Central memory CD8-positive, alpha-beta T cell (primary cell): ENCODE data around the gene CBL.

Experiments used
- ATAC-seq: fragments of 150-1000 bp; cut with Tn5 transposase; replicated peaks from 2 replicates; pipeline ENCODE4 v1.10.0; 2022; ENCODE audit warnings: mild to moderate bottlenecking, moderate FRiP score, moderate number of reproducible peaks; ENCODE audit not compliant: poor library complexity, severe bottlenecking; ENCODE audit errors: extremely low read depth
- DNase-seq, 2 donors: peaks; one replicate each; pipeline ENCODE4 v3.0.0; 2021; ENCODE audit warnings: low spot score in 2 of 2
- H3K27ac Mint-ChIP-seq: one replicate; pipeline ENCODE4 v1.8.0; 2022; ENCODE audit warnings: low read depth, mild to moderate bottlenecking, moderate library complexity, mixed read lengths
- H3K27me3 Mint-ChIP-seq: one replicate; pipeline ENCODE4 v1.8.0; 2022; ENCODE audit warnings: mixed read lengths
- H3K36me3 Mint-ChIP-seq: one replicate; pipeline ENCODE4 v1.8.0; 2022; ENCODE audit warnings: mild to moderate bottlenecking, moderate library complexity, mixed read lengths; ENCODE audit not compliant: insufficient read depth
- H3K4me1 Mint-ChIP-seq: one replicate; pipeline ENCODE4 v1.8.0; 2022; ENCODE audit warnings: mixed read lengths
- H3K4me3 Mint-ChIP-seq: one replicate; pipeline ENCODE4 v1.8.0; 2022; ENCODE audit warnings: mild to moderate bottlenecking, moderate library complexity, mixed read lengths
- H3K9me3 Mint-ChIP-seq: one replicate; pipeline ENCODE4 v1.8.0; 2022; ENCODE audit warnings: mixed read lengths

The CBL gene

DNA sequence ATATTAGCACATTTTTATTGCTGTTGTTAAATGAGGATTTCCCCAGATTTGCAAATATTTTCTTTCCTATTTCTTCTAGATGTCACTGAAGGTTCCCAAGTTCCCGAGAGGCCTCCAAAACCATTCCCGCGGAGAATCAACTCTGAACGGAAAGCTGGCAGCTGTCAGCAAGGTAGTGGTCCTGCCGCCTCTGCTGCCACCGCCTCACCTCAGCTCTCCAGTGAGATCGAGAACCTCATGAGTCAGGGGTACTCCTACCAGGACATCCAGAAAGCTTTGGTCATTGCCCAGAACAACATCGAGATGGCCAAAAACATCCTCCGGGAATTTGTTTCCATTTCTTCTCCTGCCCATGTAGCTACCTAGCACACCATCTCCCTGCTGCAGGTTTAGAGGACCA, 93.3 kb downstream of the CBL start:
- Mint-ChIP-seq H3K4me3 (no peak overlapping the region), H3K36me3 (peaks cover 38% of the 10 kb centered on the region), H3K9me3 (no peaks in the 10 kb centered on the region), H3K4me1 (no peaks in the 10 kb centered on the region), H3K27me3 (no peaks in the 10 kb centered on the region), H3K27ac (no peak overlapping the region)
- DNase-seq (no peak), ATAC-seq (no peak)

DNA sequence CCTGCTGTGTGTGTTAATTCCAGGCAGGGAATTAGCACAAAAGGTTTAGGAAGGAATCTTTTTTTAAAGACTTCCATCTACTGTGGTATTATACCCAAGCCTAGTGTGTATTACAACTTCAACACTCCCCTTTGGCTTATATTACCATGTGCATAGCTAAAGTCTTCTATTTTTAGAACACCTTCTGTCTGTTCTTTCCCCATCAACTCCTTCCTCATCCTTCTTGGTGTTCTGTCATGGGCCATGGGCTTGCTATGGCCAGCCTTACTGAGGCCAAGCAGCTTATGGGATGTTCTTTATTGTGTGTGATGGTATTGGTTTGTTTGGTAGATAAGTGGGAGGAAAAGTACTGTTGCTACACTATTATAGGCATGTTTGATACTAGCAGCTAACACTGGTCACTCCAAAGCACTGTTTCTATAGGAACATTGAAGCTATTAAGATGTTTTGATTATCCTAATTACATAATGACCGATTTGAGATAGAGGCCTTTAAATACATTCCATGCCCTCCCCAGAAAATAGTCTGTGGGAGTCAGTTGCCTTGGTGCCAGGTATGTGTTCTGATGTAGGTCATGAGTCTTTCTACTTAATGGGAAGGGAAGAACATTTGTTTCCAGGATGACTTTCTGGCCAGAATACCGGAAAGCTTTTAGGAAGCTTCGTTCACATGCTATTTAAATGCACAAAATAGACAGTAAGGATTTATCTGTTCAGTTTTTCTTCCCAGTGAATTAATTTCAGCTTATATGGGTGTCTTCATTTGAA, 94.2 kb downstream of the CBL start:
- H3K4me3 Mint-ChIP-seq: no peak overlapping the region
- no peaks in the 10 kb centered on the region for H3K4me1 Mint-ChIP-seq
- H3K27me3 Mint-ChIP-seq: no peaks in the 10 kb centered on the region
- H3K27ac Mint-ChIP-seq: no peak overlapping the region
- H3K9me3 Mint-ChIP-seq: no peaks in the 10 kb centered on the region
- ATAC-seq: no peak
- H3K36me3 Mint-ChIP-seq: peaks cover 38% of the 10 kb centered on the region
- no peak for DNase-seq

DNA sequence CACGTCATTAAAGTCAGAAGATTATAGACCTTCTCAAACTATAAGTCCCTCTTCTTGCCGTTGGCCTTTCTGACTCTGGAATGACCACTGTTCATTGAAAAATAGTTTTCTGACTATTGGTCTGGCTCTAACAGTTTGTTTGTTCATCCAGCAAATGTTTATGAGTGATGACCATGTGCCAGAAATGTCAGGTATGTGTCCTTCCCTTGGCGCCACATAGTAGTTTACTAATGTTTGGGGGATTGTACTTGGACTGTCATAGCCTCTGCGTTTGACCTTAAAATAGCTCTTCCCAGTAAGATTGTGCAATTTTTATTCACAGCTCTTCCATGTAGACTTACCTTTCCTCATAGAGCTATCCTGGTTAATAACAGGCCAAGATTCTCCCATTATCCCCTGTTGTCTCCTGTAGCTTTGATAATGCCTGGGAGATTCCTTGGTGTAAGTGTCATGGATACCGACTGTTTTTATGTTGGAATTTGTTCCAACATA, 97.1 kb downstream of the CBL start:
- no peak for ATAC-seq
- no peak overlapping the region for H3K27ac Mint-ChIP-seq
- no peaks in the 10 kb centered on the region for H3K27me3 Mint-ChIP-seq
- peaks cover 32% of the 10 kb centered on the region for H3K36me3 Mint-ChIP-seq
- no peaks in the 10 kb centered on the region for H3K9me3 Mint-ChIP-seq
- no peak for DNase-seq
- H3K4me3 Mint-ChIP-seq: no peak overlapping the region
- H3K4me1 Mint-ChIP-seq: no peaks in the 10 kb centered on the region

DNA sequence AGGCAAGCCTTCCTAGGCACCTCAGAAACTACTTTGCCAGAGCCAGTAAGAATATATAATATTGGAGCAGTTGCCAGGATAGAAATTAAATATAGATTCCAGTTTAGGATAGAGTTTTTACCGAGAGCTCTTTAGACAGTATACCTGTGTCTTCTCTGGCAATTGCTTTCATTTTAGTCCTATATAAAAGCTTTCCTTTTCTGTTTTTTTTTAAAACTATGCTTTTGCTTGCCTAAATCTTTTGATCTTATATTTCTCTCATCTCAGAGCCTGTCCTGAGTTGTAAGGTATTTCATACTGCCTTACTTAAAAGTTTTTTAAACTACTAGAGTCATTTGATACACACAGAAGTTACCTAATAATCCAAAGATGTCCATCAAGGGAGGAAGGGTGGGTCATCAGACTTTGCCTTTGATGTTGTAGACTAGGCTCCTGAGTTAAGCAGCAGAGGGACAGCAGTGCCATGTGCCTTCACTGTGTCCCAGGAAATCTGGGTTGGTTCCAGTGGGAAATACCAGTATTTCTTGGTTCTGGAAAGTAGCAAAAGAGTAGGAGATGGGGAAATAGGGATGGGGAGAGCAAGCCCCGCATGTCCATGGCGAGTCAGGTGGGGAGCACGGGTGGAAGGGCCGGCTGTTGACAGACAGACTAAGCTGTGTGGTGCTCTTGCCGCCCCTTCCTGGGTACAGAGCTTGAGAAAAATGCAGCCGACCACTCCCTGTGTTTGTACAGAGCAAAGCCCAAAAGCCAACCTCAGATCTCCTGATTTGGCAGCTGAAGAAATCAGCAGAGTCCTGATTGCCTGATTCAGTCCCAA, 99.6 kb downstream of the CBL start:
- no peaks in the 10 kb centered on the region for H3K4me1 Mint-ChIP-seq
- H3K36me3 Mint-ChIP-seq: peaks cover 13% of the 10 kb centered on the region
- DNase-seq: no peak
- H3K4me3 Mint-ChIP-seq: no peak overlapping the region
- no peak for ATAC-seq
- H3K27me3 Mint-ChIP-seq: no peaks in the 10 kb centered on the region
- peak overlapping the region; percentile 56 for H3K27ac Mint-ChIP-seq
- H3K9me3 Mint-ChIP-seq: no peaks in the 10 kb centered on the region

DNA sequence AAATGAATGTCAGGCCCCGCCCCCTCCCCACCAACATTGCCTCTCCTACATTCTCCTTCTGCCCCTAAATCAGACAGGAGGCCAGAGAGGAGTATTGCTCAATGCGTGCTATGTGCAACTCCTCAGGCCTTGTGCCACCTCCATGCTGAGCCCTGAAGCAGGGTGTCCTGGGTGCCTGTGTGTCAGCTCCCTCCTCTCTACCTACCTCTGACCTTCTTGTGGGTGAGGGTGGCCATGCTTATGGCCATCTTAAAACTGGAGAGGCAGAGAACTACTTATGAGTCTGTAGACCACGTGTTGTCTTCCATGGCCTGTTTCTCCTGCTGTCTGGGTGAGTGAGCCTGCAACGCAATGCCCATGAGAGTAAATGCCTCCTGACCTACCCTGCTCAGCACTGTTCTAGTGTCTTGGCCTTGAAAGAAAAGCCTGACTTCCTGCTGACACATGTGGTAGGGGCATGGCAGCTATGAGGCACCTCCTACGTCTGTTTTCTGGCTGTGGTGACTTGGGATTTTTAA, 100.3 kb downstream of the CBL start:
- Mint-ChIP-seq H3K4me1 (no peaks in the 10 kb centered on the region), H3K4me3 (no peak overlapping the region), H3K27ac (no peak overlapping the region), H3K36me3 (peaks cover 13% of the 10 kb centered on the region), H3K9me3 (no peaks in the 10 kb centered on the region), H3K27me3 (no peaks in the 10 kb centered on the region)
- DNase-seq: no peak
- ATAC-seq: peak; percentile 28

DNA sequence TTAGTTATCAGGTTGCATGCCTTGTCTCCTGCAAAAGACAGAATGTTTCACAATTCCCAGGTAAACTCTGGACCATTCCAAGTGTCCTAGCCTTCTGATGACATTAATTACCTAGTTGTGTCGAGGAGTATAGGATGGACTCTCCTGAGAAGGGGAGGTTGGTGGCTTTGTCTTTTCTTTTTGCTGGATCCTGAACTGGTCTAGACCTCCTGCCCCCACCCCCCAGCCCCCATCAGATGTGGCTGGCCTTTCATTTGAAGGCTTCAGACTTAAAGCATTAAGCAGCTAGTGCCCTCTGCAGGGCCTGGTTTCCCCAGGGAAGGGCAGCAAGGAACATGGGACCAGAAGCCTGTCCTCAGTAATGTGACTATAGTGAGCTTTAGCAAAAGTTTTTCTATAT, 101.1 kb downstream of the CBL start:
- Mint-ChIP-seq H3K36me3 (peaks cover 12% of the 10 kb centered on the region), H3K9me3 (no peaks in the 10 kb centered on the region), H3K4me3 (no peak overlapping the region), H3K4me1 (no peaks in the 10 kb centered on the region), H3K27ac (no peak overlapping the region), H3K27me3 (no peaks in the 10 kb centered on the region)
- no peak for ATAC-seq
- no peak for DNase-seq

DNA sequence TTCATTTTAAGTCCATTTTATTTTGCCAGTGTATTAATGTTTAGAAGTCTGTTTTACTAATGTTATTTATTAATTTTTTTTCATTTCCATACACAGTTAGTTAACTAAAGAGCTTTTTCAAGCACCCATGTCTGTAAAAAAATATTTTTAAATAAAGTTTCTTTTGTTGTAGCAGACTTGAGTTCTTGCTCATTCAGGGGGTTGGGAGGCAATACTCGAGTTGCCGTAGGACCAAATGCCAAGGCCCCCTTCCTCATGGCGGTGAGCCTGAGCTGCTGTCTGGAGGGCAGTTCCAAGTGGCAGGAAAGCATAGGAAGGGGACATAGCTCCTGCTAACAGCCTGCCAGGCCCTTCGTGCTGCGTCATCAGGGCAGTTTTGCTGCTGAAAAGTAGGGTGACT, 101.8 kb downstream of the CBL start:
- H3K27ac Mint-ChIP-seq: no peak overlapping the region
- H3K4me3 Mint-ChIP-seq: no peak overlapping the region
- ATAC-seq: no peak
- H3K9me3 Mint-ChIP-seq: no peaks in the 10 kb centered on the region
- peaks cover 8% of the 10 kb centered on the region for H3K36me3 Mint-ChIP-seq
- H3K4me1 Mint-ChIP-seq: no peaks in the 10 kb centered on the region
- no peak for DNase-seq
- H3K27me3 Mint-ChIP-seq: no peaks in the 10 kb centered on the region

DNA sequence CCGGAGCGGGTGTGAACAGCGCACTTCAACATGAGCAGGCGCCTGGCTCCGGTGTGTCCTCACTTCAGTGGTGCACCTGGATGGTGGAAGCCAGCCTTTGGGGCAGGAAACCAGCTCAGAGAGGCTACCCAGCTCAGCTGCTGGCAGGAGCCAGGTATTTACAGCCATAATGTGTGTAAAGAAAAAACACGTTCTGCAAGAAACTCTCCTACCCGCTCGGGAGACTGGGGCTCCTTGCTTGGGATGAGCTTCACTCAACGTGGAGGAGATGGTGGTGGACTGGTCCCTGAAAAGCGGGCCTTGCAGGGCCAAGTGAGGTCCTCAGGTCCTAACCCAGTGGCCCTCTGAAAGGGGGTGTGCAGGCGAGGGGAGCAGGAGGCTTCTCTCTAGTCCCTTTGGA, 103.3 kb downstream of the CBL start:
- DNase-seq (no peak), ATAC-seq (no peak)
- Mint-ChIP-seq H3K27ac (no peak overlapping the region), H3K4me3 (no peak overlapping the region), H3K36me3 (peaks cover 2% of the 10 kb centered on the region), H3K4me1 (no peaks in the 10 kb centered on the region), H3K27me3 (peaks cover 5% of the 10 kb centered on the region), H3K9me3 (no peaks in the 10 kb centered on the region)

DNA sequence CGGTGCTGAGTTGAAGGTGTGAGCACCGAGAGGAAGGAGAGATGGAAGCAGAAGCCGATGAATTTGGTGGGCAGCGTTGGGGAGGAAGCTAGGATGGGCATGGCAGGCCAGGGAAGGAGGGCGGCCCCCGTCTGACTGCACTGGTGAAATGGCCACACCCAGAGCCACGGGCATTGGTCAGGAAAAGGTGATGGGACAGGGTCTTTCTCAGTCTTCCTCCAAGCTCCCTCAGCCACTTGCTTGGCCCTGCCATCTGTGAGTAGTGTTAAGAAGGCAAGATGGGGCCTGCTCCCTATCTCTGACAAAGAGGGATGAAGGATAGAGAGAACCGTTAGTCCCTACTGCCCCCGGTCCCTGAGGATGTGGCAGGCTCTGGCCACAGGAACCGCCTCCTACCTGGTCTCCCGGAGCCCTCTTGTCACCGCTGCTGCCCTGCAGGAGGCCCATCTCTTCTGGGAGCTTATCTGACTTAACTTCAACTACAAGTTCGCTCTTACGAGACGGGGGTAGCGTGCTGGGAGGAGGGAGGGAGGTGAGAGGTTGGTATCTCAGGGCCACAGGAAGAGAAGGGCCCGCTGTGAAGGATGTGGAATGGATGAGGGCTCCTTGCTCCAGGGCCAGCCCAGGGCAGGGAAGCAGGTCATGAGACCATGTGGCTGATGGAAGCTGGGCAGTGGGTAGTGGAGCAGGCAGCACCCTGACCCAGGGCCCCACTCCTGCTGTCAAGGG, 104.0 kb downstream of the CBL start:
- Mint-ChIP-seq H3K27ac (no peak overlapping the region), H3K4me1 (no peaks in the 10 kb centered on the region)
- no peak for DNase-seq

DNA sequence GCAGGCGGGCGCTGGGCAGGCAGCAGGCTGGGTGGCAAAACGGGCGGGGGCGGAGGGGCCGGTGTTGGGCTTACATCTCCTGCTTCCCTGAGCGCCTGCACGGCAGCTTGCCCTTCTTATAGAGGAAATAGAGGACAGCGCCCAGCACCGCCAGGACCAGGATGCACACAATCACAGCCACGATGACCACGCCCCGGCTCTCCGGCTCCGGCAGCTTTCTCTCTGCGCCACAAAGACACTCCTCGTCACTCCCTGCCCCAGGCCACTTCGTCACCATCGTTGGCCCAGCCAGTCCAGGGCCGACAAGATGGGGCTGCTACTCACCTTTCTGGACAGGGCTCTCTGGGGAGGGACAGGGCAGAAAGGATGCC, 104.5 kb downstream of the CBL start:
- H3K27ac Mint-ChIP-seq: no peak overlapping the region

More for the DNA sequence above, 104.0 kb downstream of the CBL start:
- no peak for ATAC-seq
- H3K4me3 Mint-ChIP-seq: no peak overlapping the region
- H3K9me3 Mint-ChIP-seq: no peaks in the 10 kb centered on the region
- peaks cover 12% of the 10 kb centered on the region for H3K27me3 Mint-ChIP-seq
- peaks cover 2% of the 10 kb centered on the region for H3K36me3 Mint-ChIP-seq

DNA sequence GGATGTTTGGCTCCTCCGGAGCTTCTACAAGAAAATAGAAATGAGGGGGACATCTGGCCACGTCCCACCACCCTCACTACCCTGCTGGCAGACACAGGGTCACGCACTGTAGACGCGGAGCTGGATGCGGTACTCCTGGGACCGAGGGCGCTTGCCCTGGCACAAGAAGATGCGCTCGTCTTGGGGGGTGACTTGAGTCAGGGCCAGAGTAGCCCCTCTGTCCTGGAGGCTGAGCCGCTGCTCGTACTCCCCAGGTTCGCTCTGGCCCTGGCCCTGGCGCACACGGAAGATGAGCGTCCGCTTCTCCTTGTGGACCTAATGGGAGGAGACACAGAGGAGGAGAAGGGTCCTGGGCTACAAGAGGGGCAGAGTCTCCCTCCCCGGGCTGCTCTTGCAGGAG, 108.6 kb downstream of the CBL start:
- no peak for DNase-seq
- peaks cover 45% of the 10 kb centered on the region for H3K27me3 Mint-ChIP-seq
- H3K4me3 Mint-ChIP-seq: peak overlapping the region; percentile 67
- H3K9me3 Mint-ChIP-seq: no peaks in the 10 kb centered on the region
- no peak for ATAC-seq
- H3K36me3 Mint-ChIP-seq: peaks cover 2% of the 10 kb centered on the region
- peaks cover 10% of the 10 kb centered on the region for H3K4me1 Mint-ChIP-seq
- no peak overlapping the region for H3K27ac Mint-ChIP-seq

More for the DNA sequence above, 104.5 kb downstream of the CBL start:
- Mint-ChIP-seq H3K9me3 (no peaks in the 10 kb centered on the region), H3K4me1 (peaks cover 5% of the 10 kb centered on the region), H3K36me3 (peaks cover 2% of the 10 kb centered on the region), H3K4me3 (no peak overlapping the region), H3K27me3 (peaks cover 17% of the 10 kb centered on the region)
- ATAC-seq (no peak), DNase-seq (no peak)

DNA sequence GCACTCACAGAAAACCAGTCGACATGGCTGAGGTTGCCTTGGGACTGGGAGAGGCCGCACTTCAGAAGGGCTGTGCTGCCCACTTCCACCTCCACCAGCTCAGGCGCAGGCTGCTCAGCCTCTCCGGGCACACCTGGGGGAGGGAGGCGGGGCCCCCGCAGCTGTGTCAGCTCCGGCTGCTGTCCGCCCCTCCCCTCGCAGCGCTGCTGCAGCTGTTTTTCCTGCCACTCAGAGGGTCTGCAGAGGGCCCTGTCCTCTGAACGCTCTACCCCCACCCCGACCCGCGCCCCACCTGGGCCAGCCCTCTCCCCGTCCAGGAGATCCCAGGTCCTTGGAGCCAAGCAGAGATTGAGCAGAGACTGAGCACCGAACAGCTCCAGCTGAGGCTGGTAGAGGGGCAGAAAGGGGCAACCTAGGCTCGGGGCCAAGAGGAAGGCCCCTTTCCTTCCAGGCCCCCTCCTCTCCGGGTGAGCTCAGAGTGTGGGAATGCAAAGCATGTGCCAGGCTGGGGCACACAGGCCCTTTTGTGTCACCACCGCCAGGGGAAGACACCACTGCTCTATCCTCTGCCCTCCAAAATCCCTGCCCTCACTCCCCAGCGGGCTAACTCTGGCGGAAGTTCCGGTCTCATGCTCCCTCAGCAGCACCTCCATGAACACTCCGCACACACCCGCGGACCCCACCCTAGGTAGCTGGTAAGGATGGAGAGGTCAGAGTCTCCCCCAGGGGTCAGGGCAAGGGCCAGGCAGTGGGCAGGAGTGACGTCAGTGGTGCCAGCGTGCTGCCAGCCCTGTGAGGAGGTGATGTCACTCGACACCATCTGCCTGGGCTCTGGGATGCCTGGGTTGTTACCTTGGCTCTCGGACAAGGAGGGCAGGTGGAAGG, 109.2 kb downstream of the CBL start:
- H3K27me3 Mint-ChIP-seq: peaks cover 49% of the 10 kb centered on the region
- H3K4me1 Mint-ChIP-seq: peaks cover 14% of the 10 kb centered on the region
- H3K36me3 Mint-ChIP-seq: peaks cover 2% of the 10 kb centered on the region
- H3K27ac Mint-ChIP-seq: no peak overlapping the region
- H3K9me3 Mint-ChIP-seq: no peaks in the 10 kb centered on the region
- ATAC-seq (peak; percentile 68), DNase-seq (no peak)
- peak overlapping the region; percentile 67 for H3K4me3 Mint-ChIP-seq
